SIG-M5 treated with dmso at 0.1 percent for 504 hours (cell line): ENCODE data around the gene LRRC7.

Experiments
- DNase-seq: peaks from one replicate; lab custom pipeline; 2025; ENCODE audit not compliant: unreplicated experiment; lab: John Stamatoyannopoulos, UW

LRRC7 gene

DNA sequence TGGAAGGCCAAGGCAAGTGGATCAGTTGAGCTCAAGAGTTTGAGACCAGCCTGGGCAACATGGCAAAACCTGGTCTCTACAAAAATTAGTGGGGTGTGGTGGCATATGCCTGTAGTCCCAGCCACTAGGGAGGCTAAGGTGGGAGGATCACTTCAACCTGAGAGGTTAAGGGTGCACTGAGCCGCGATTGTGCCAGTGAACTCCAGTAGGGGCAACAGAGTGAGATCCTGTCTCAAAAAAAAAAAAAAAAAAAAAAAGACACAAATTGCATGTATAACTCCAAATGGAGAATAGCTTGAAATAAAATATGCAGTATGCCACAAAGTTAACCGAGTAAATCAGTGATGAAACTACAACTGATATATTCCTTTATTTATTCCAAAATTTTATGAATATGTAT lies 586.0 kb downstream of the LRRC7 start:
- DNase-seq = no peak

- no peak for DNase-seq
Measured at GRCh38 chr1:70156529-70157120, 588.9 kb downstream of the LRRC7 start.

GRCh38 chr1:70164350-70164749 lies 596.6 kb downstream of the LRRC7 start:
- no peak for DNase-seq

DNA sequence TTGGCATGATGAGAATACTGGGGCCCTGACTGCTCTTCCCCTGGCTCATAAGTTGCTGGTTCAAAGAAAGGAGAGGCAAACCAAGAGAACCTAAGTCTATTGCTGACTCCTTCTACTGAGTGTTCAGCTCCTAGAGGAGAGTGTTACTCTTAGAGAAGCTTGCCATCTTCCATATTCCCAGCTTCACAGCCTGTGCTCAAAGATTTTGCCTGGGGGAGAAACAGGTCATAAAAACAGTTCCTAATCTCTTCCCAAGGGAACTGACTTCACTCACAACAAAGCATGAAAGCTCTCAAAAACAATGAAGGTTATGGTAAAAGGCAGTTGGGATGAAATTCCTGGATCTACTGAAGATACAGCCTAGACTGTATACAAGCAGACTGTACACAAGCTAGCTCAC lies 600.6 kb downstream of the LRRC7 start:
- no peak for DNase-seq

GRCh38 chr1:70169018-70169839 lies 601.5 kb downstream of the LRRC7 start:
- DNase-seq = no peak

DNA sequence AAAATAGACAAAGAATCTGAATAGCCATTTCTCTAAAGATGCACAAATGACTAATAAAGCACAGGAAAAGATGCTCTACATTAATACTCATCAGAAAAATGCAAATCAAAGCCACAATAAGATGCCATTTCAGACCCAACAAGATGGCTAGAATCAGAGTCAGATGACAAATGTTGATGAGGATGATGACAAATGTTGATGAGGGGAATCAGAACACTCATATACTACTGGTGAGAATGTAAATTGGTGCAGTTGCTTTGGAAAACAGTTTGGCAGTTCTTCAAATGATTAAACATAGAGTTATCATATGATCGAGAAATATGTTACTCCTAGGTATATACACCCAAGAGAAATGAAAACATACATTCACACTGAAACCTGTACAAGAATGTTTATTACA lies 603.8 kb downstream of the LRRC7 start:
- no peak for DNase-seq
